ENCODE results near the gene TAC4. TPM values are rescaled to one million over a fixed set of nuclear protein-coding genes. Genes with fewer than 3 reads are reported as not detected.

The TAC4 gene
- total RNA-seq, 2 donors from 2014 or later = not detected

GRCh38 chr17:49866019-49866380 is 18.1 kb upstream of the TAC4 start:
- TF ChIP-seq CTCF (IDR thresholded peaks at IDR 0.05) = no peak
- H3K9me3 ChIP-seq = no peaks in the 10 kb centered on the region
- DNase-seq (ENCODE audit: low spot score) = no peak
- no peak overlapping the region for H3K27ac ChIP-seq
- no peaks in the 10 kb centered on the region for H3K36me3 ChIP-seq
- no peaks in the 10 kb centered on the region for H3K27me3 ChIP-seq
- H3K4me1 ChIP-seq = peaks cover 0 to 10% of the 10 kb centered on the region in 2 donors
- H3K4me3 ChIP-seq = no peak overlapping the region

- TF ChIP-seq CTCF (IDR thresholded peaks at IDR 0.05) = no peak
- peaks cover 0 to 10% of the 10 kb centered on the region in 2 donors for H3K4me1 ChIP-seq
- H3K4me3 ChIP-seq = no peak overlapping the region
- no peaks in the 10 kb centered on the region for H3K27me3 ChIP-seq
- DNase-seq (ENCODE audit: low spot score) = no peak
- no peaks in the 10 kb centered on the region for H3K9me3 ChIP-seq
- no peak overlapping the region for H3K27ac ChIP-seq
- H3K36me3 ChIP-seq = no peaks in the 10 kb centered on the region
These were observed 15.0 kb upstream of the TAC4 start for GRCh38 chr17:49862781-49863331.

- DNase-seq (ENCODE audit: low spot score) = no peak
- no peak overlapping the region for H3K4me3 ChIP-seq
- H3K27ac ChIP-seq = no peak overlapping the region
- no peaks in the 10 kb centered on the region for H3K36me3 ChIP-seq
- TF ChIP-seq CTCF (IDR thresholded peaks at IDR 0.05) = peak; percentile 77 to 88
- no peaks in the 10 kb centered on the region for H3K9me3 ChIP-seq
- peaks cover 0 to 10% of the 10 kb centered on the region in 2 donors for H3K4me1 ChIP-seq
- no peaks in the 10 kb centered on the region for H3K27me3 ChIP-seq
These were observed 13.4 kb upstream of the TAC4 start for GRCh38 chr17:49861150-49861884.

GRCh38 chr17:49859991-49860953 is 12.4 kb upstream of the TAC4 start:
- no peaks in the 10 kb centered on the region for H3K9me3 ChIP-seq
- TF ChIP-seq CTCF (IDR thresholded peaks at IDR 0.05) = no peak
- H3K27ac ChIP-seq = no peak overlapping the region
- H3K4me3 ChIP-seq = no peak overlapping the region
- no peaks in the 10 kb centered on the region for H3K27me3 ChIP-seq
- DNase-seq (ENCODE audit: low spot score) = no peak
- H3K4me1 ChIP-seq = peaks cover 0 to 10% of the 10 kb centered on the region in 2 donors
- H3K36me3 ChIP-seq = no peaks in the 10 kb centered on the region

GRCh38 chr17:49858796-49859195 is 10.9 kb upstream of the TAC4 start:
- Histone ChIP-seq H3K36me3 (no peaks in the 10 kb centered on the region), H3K9me3 (no peaks in the 10 kb centered on the region), H3K27ac (no peak overlapping the region), H3K4me3 (no peak overlapping the region), H3K4me1 (peaks cover 0 to 10% of the 10 kb centered on the region in 2 donors), H3K27me3 (no peaks in the 10 kb centered on the region)
- no peak for TF ChIP-seq CTCF (IDR thresholded peaks at IDR 0.05)
- no peak for DNase-seq (ENCODE audit: low spot score)

Data from right atrium auricular region (tissue), 2 donors.